CD14-positive monocyte (primary cell): ENCODE measurements around the gene SH3RF3. TPM values are rescaled to one million over a fixed set of nuclear protein-coding genes. Genes with fewer than 3 reads are reported as not detected.

Experiments used
- DNase-seq, 3 donors: peaks; one replicate each; pipeline ENCODE4 v3.0.0-alpha.2; 2011 to 2022
- H2AFZ ChIP-seq: 2 replicates; pipeline ENCODE4 v1.6.0; 2012; ENCODE audit warnings: mild to moderate bottlenecking, low read depth, low read length, inconsistent platforms; ENCODE audit not compliant: insufficient read depth, poor library complexity, severe bottlenecking
- H3K27ac ChIP-seq, 2 donors: 1 replicate in 1 of 2; 2 replicates in 1 of 2; pipeline ENCODE4 v1.5.1; 2012 to 2013; ENCODE audit warnings: low read length in 2 of 2, control low read depth in 1 of 2, inconsistent platforms in 1 of 2, low read depth in 1 of 2, mild to moderate bottlenecking in 1 of 2
- H3K27me3 ChIP-seq, 2 donors: one replicate each; pipeline versions ENCODE4 v1.6.0 to v1.6.1; 2011 to 2013; ENCODE audit warnings: low read length in 2 of 2; ENCODE audit not compliant: control insufficient read depth in 2 of 2, insufficient read depth in 2 of 2
- H3K36me3 ChIP-seq, 2 donors: replicated peaks in 1 of 2; 1 replicate in 1 of 2; 2 replicates in 1 of 2; pipeline versions ENCODE4 v1.5.1 to v1.6.1; 2012 to 2013; ENCODE audit warnings: low read length in 2 of 2, control low read depth in 1 of 2, inconsistent platforms in 1 of 2, mild to moderate bottlenecking in 1 of 2; ENCODE audit not compliant: insufficient read depth in 2 of 2, control insufficient read depth in 1 of 2
- H3K4me1 ChIP-seq, 2 donors: 1 replicate in 1 of 2; 2 replicates in 1 of 2; pipeline versions ENCODE4 v1.5.1 to v1.6.1; 2012 to 2013; ENCODE audit warnings: low read length in 2 of 2, control low read depth in 1 of 2, inconsistent platforms in 1 of 2, mild to moderate bottlenecking in 1 of 2, moderate library complexity in 1 of 2; ENCODE audit not compliant: insufficient read depth in 2 of 2, control insufficient read depth in 1 of 2
- H3K4me2 ChIP-seq: replicated peaks from 2 replicates; pipeline ENCODE3; 2012; ENCODE audit warnings: low read length, moderate library complexity, mild to moderate bottlenecking; ENCODE audit not compliant: poor library complexity, severe bottlenecking; ENCODE audit errors: extremely low read depth
- H3K4me3 ChIP-seq, 3 experiments: fragments of 200-600 bp in 1 of 3; sonication (generic) in 1 of 3; replicated peaks in 1 of 3; 1 replicate in 2 of 3; 2 replicates in 1 of 3; pipeline ENCODE4 v1.5.1; 2011 to 2013; ENCODE audit warnings: low read length in 3 of 3, mild to moderate bottlenecking in 3 of 3, control low read depth in 2 of 3, low read depth in 2 of 3, inconsistent platforms in 1 of 3, moderate library complexity in 1 of 3
- H3K79me2 ChIP-seq: 2 replicates; pipeline ENCODE4 v1.6.0; 2012; ENCODE audit warnings: mild to moderate bottlenecking, control low read depth, inconsistent platforms, low read length, moderate library complexity; ENCODE audit not compliant: insufficient read depth
- H3K9ac ChIP-seq: 2 replicates; pipeline ENCODE4 v1.6.0; 2017; ENCODE audit warnings: low read length, mild to moderate bottlenecking; ENCODE audit not compliant: insufficient read depth, poor library complexity, severe bottlenecking
- H3K9me3 ChIP-seq, 2 donors: replicated peaks in 1 of 2; 1 replicate in 1 of 2; 2 replicates in 1 of 2; pipeline versions ENCODE4 v1.5.1 to v1.6.1; 2012 to 2013; ENCODE audit warnings: low read length in 2 of 2, control low read depth in 1 of 2; ENCODE audit not compliant: control insufficient read depth in 1 of 2, insufficient read depth in 1 of 2
- H4K20me1 ChIP-seq: 2 replicates; pipeline ENCODE4 v1.6.0; 2012; ENCODE audit warnings: mild to moderate bottlenecking, low read length, control low read depth, moderate library complexity; ENCODE audit not compliant: insufficient read depth
- H3K27ac Mint-ChIP-seq, 7 donors: one replicate each; pipeline ENCODE4 v1.8.0; 2020; ENCODE audit warnings: mild to moderate bottlenecking in 7 of 7, mixed read lengths in 7 of 7, moderate library complexity in 6 of 7, inconsistent platforms in 2 of 7
- H3K27me3 Mint-ChIP-seq, 3 donors: one replicate each; pipeline ENCODE4 v1.8.0; 2021 to 2022; ENCODE audit warnings: low read depth in 3 of 3, mild to moderate bottlenecking in 3 of 3, mixed read lengths in 3 of 3, moderate library complexity in 3 of 3, inconsistent platforms in 1 of 3
- H3K36me3 Mint-ChIP-seq, 2 donors: one replicate each; pipeline ENCODE4 v1.8.0; 2020; ENCODE audit warnings: mixed read lengths in 2 of 2, inconsistent platforms in 1 of 2, mild to moderate bottlenecking in 1 of 2
- H3K4me1 Mint-ChIP-seq: one replicate; pipeline ENCODE4 v1.8.0; 2020; ENCODE audit warnings: mild to moderate bottlenecking, mixed read lengths
- H3K4me3 Mint-ChIP-seq, 2 donors: one replicate each; pipeline ENCODE4 v1.8.0; 2020; ENCODE audit warnings: mild to moderate bottlenecking in 2 of 2, mixed read lengths in 2 of 2, moderate library complexity in 1 of 2
- H3K9me3 Mint-ChIP-seq, 7 donors: one replicate each; pipeline ENCODE4 v1.8.0; 2020 to 2022; ENCODE audit warnings: mixed read lengths in 7 of 7, mild to moderate bottlenecking in 6 of 7, moderate library complexity in 6 of 7, inconsistent platforms in 2 of 7
- WGBS: methylation state at CpG from one replicate; pipeline ENCODE4 v1.1.5; 2013; ENCODE audit warnings: missing lambda C conversion rate; ENCODE audit not compliant: insufficient coverage; 5-methylcytosine and 5-hydroxymethylcytosine counted together
- intact Hi-C, 2 donors: fragments of 100-400 bp; cut with micrococcal nuclease; formaldehyde crosslinking; loops; one replicate each; pipeline versions ENCODE4 v1.15.0 to v1.15.1; 2023
- polyA plus RNA-seq, 3 donors: library from polyadenylated mRNA; depleted of rRNA in 1 of 3; unstranded in 2 of 3; stranded (reverse) in 1 of 3; fragments of 300-500 nt in 2 of 3; fragments of >200 nt in 1 of 3; fragmentation: Illumina TruSeq in 2 of 3; gene quantifications; 1 replicate in 2 of 3; 2 replicates in 1 of 3; pipeline ENCODE4 v1.2.3, GENCODE V29; 2012 to 2021
- TF ChIP-seq, protein P1 (sequence below): fragments of 200-600 bp; IDR thresholded peaks from one replicate; pipeline ENCODE4 v1.8.0; 2022; ENCODE audit warnings: antibody characterized with exemption, mild to moderate bottlenecking

SH3RF3 gene
- polyA plus RNA-seq, 3 donors, result 0.25 to 0.75 (median 0.34) TPM

DNA sequence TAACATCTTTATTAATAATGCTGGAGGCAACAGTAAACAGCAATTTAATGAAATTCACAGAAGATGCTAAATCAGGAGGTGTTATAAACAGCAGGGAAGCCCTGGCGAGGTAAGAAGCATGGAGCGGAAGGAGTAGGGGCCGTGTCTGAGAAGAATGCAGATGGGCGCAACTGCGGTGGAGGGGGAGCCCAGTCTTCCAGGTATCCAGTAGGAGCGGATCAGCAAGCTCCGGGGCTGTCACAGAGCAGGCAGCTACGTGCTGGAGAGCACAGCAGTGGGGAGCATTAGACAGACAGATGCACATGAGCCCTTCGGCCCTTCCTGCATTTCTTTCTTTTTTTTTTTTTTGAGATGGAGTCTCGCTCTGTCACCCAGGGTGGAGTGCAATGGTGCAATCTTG lies 82.3 kb downstream of the SH3RF3 start:
- TF ChIP-seq, protein P1, sequence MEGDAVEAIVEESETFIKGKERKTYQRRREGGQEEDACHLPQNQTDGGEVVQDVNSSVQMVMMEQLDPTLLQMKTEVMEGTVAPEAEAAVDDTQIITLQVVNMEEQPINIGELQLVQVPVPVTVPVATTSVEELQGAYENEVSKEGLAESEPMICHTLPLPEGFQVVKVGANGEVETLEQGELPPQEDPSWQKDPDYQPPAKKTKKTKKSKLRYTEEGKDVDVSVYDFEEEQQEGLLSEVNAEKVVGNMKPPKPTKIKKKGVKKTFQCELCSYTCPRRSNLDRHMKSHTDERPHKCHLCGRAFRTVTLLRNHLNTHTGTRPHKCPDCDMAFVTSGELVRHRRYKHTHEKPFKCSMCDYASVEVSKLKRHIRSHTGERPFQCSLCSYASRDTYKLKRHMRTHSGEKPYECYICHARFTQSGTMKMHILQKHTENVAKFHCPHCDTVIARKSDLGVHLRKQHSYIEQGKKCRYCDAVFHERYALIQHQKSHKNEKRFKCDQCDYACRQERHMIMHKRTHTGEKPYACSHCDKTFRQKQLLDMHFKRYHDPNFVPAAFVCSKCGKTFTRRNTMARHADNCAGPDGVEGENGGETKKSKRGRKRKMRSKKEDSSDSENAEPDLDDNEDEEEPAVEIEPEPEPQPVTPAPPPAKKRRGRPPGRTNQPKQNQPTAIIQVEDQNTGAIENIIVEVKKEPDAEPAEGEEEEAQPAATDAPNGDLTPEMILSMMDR, result no peak
- Histone ChIP-seq H3K9ac (no peak overlapping the region), H3K4me3 (no peak overlapping the region), H4K20me1 (no peaks in the 10 kb centered on the region), H3K4me1 (peaks cover 56 to 62% of the 10 kb centered on the region in 2 donors), H2AFZ (no peak overlapping the region), H3K27me3 (no peaks in the 10 kb centered on the region), H3K4me2 (no peak overlapping the region), H3K79me2 (no peaks in the 10 kb centered on the region), H3K36me3 (no peaks in the 10 kb centered on the region), H3K9me3 (peaks cover 0 to 5% of the 10 kb centered on the region in 2 donors), H3K27ac (no peak overlapping the region)
- Mint-ChIP-seq H3K4me1 (peaks cover 69% of the 10 kb centered on the region), H3K27ac (peak overlapping the region in 6 of 7 donors; percentile 4 to 90 (median 68)), H3K9me3 (peaks cover 1 to 9% (median 6%) of the 10 kb centered on the region in 7 donors), H3K27me3 (peaks cover 13 to 19% (median 18%) of the 10 kb centered on the region in 3 donors), H3K36me3 (peaks cover 6 to 27% of the 10 kb centered on the region in 2 donors), H3K4me3 (peak overlapping the region in 1 of 2 donors; percentile 1)
- 81% methylated on average over 9 of the region's 10 CpGs for WGBS
- DNase-seq, result no peak
- intact Hi-C loops, result loop anchor here (5.0 to 10.0 kb wide), 3 partner anchors 46 to 121 kb away; no protein-coding TSS in a partner anchor

DNA sequence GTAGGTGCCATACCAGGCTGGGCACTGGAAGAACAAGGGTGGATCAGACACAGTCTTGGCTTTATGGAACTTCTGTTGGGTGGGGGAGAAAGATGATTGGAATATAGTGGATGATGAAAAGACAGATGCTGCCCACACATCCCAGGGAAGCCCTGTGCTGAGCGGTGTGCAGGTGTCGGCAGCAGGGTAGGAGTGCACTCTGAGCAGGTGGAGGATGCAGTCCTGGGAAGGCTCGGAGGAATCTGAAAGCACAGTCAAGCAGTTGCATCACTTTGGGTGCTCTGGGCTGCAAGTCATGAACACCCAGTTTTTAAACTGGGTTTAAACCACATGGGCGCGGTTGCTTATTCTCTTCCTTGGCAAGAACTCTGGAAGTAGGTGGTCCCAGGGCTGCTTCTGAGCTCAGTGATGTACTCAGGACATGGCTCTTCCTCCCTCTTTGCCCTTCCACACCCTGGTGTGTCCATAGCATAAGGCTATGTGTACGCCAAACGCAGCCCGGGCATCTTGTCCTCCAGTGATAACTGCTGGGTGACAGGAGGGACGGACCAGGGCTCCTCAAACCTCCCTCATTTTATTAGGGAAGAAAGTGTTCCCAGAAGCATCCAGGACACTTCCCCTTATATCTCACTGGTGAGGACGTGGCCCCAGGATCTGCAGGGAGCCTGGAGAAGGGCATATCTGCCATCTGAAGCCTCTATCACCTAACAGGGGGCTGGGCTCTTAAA lies 84.0 kb downstream of the SH3RF3 start:
- DNase-seq, result peak in 2 of 3 donors; percentile 20 to 32
- WGBS, result 51% methylated on average over 5 of the region's 10 CpGs
- H2AFZ ChIP-seq, result peak overlapping the region; percentile 55
- intact Hi-C loops, result loop anchor here (5.0 to 10.0 kb wide), 3 partner anchors 44 to 119 kb away; no protein-coding TSS in a partner anchor
- no peaks in the 10 kb centered on the region for H4K20me1 ChIP-seq
- H3K36me3 ChIP-seq, result no peaks in the 10 kb centered on the region
- Mint-ChIP-seq H3K27me3 (peaks cover 13 to 19% (median 18%) of the 10 kb centered on the region in 3 donors), H3K4me3 (peak overlapping the region; percentile 67 to 86), H3K4me1 (peaks cover 80% of the 10 kb centered on the region), H3K9me3 (peaks cover 1 to 9% (median 6%) of the 10 kb centered on the region in 7 donors), H3K36me3 (peaks cover 6 to 33% of the 10 kb centered on the region in 2 donors), H3K27ac (peak overlapping the region; percentile 94 to 99 (median 96))
- peak overlapping the region; percentile 67 to 89 for H3K27ac ChIP-seq
- H3K4me2 ChIP-seq, result peak overlapping the region; percentile 53
- TF ChIP-seq, protein P1, result no peak
- peak overlapping the region in 1 of 3 experiments; percentile 21 for H3K4me3 ChIP-seq
- peaks cover 71 to 79% of the 10 kb centered on the region in 2 donors for H3K4me1 ChIP-seq
- H3K27me3 ChIP-seq, result no peaks in the 10 kb centered on the region
- peaks cover 0 to 5% of the 10 kb centered on the region in 2 donors for H3K9me3 ChIP-seq
- no peaks in the 10 kb centered on the region for H3K79me2 ChIP-seq
- H3K9ac ChIP-seq, result peak overlapping the region; percentile 35
